ENCODE results near the gene GDNF.
"Not testable (repeated sequence)": the region's sequence is repeated elsewhere in the genome, so short reads cannot be mapped to it uniquely, and the experiment has no call there.

Gene GDNF

DNA sequence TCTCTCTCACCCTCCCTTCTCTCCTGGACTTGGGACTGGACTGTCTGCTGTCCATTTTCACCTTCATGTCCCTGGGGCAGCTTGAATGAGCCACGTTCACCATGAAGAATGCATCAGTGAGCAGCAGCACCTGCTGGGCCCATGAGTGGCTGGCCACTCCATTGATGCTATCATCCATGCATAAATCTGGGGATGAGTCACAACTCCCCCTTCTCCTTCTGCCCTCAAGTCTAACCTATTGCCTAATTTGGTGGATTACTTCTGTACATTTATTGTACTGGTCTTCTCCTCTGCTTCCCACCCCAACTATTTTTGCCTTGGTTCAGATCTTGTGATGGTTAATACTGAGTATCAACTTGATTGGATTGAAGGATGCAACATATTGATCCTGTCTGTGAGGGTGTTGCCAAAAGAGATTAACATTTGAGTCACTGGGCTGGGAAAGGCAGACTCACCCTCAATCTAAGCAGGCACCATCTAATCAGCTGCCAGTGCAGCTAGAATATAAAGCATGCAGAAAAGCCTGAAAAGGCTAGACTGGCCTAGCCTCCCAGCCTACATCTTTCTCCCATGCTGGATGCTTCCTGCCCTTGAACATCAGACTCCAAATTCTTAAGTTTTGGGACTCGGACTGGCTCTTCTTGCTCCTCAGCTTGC, 46.7 kb downstream of the GDNF start:
- no peak overlapping the region for H3K27ac ChIP-seq
- TF ChIP-seq, protein P1, sequence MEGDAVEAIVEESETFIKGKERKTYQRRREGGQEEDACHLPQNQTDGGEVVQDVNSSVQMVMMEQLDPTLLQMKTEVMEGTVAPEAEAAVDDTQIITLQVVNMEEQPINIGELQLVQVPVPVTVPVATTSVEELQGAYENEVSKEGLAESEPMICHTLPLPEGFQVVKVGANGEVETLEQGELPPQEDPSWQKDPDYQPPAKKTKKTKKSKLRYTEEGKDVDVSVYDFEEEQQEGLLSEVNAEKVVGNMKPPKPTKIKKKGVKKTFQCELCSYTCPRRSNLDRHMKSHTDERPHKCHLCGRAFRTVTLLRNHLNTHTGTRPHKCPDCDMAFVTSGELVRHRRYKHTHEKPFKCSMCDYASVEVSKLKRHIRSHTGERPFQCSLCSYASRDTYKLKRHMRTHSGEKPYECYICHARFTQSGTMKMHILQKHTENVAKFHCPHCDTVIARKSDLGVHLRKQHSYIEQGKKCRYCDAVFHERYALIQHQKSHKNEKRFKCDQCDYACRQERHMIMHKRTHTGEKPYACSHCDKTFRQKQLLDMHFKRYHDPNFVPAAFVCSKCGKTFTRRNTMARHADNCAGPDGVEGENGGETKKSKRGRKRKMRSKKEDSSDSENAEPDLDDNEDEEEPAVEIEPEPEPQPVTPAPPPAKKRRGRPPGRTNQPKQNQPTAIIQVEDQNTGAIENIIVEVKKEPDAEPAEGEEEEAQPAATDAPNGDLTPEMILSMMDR (conservative IDR thresholded peaks at IDR 0.05), result no peak

DNA sequence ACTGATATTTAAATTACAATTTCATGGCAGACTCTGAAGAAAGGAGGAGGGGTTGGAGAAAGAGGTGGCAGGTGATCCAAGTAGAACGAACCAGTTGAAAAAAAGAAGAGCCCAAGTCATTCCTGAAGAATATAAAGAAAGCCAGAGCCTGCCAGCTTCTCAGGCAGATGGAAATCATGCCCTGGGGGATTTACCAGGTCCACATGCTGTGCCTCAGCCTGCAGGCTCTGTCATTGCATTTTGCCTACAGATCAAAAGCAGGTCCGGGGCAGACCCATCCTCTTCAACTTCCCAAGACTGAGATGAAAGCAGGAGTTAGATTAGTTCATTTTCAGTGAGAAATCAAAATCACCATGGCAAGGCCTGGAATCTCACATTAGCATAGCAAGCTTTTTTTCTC, 48.5 kb downstream of the GDNF start:
- H3K27ac ChIP-seq, result no peak overlapping the region
- TF ChIP-seq, protein P1 (conservative IDR thresholded peaks at IDR 0.05), result no peak

DNA sequence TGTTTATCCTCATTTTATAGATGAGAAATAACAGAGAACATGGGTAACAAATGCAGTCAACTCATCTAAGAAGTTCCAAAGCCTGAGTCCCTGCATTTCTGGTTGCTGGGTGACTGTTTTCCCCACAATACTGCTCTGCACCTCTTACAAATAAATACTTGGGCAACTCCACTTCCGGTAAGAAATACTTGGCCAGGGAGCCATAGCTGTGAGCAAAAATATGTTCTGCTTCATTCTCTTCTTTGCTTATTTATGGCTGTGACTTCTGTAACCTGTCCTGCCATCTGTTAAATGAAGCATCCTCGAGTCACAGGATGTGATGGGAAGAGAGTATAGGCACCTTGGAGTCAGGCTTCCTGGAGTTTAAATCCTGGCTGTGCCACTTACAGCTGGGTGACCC, 49.9 kb downstream of the GDNF start:
- H3K27ac ChIP-seq, result no peak overlapping the region
- TF ChIP-seq, protein P1 (conservative IDR thresholded peaks at IDR 0.05), result no peak

DNA sequence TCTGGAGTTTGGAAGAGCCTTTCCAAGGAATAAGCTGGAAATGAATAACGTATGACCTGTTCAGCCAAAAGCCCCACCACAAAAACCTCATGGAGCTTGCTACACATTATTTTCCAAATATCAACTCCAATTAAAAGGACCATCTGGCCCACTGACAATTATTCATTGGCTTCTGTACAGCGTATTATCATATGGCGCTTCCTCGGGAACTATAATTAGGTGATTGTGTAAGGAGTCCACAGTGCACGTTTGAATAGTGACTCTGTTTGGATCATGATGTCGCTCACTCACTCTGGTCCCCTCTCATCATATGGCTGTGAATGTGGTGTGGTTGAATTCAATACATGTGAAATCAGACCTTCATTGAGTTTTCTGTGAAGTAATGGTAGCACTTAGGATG, 52.1 kb downstream of the GDNF start:
- TF ChIP-seq, protein P1 (conservative IDR thresholded peaks at IDR 0.05), result no peak
- H3K27ac ChIP-seq, result no peak overlapping the region

DNA sequence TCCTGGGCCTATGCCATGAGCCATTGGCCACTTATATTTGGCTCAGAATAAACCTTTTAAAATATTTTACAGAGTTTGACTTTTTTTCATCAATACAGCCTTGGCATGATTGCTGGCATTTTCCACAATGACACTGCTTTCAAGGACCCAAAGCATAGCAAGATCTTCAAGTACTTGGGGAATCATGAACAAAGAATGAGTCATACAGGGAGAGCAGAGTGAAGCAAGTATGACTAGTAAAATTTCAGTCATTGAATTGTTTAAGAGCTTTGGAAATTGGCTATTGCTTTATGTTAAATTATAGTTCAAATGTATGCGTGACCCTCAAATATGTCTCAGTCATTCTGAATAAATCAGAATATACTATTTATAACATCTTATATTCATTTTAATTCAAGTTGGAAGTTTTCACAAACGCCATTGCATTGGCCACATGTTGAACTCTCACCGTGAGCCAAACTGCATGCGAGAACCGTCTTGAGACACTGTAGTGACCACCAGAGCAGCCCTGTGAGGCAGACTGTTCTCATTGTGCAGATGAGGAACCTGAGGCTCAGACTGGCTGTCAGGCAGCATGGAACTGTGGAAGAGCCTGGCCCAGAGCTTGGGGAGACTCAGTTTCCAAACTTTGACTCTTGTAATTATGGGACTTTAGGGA, 52.9 kb downstream of the GDNF start:
- TF ChIP-seq, protein P1 (conservative IDR thresholded peaks at IDR 0.05), result no peak
- H3K27ac ChIP-seq, result no peak overlapping the region

DNA sequence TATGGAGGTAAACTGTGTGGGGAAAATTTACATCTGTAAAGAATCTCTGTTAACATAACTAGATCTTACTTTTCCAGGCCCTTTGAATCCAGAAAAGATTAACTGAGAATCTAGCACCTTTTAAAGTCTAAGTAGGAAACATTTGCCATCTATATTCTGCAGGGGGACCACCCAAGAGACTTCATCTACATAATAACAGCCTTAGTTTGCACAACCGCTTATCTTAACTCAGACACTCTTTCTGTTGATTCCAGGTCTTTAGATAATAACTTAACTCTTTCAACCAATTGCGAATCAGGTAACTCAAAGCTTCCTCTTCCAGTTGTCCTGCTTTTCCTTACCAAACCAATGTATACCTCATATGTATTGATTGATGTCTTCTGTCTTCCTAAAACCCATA, 53.4 kb downstream of the GDNF start:
- TF ChIP-seq, protein P1 (conservative IDR thresholded peaks at IDR 0.05), result no peak
- no peak overlapping the region for H3K27ac ChIP-seq

DNA sequence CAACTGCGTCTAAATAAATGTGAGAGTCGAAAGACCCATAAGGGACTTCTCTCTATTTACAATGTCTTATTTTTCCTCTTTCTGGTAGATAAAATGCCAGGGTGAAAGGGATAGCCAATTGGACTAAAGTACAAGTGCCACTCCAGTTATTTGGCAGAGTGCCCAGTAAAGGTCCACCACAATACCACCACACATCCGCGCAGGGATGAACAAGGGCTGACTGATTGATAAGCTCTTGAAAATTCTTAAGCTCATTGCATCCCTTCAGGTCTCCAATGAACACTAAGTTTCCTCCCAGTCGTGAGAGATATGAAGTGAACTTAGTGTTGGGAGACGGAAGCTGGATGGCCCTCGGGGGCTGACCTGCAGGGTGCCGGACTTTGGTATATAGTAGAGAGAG, 58.4 kb downstream of the GDNF start:
- not testable (repeated sequence) for H3K27ac ChIP-seq

DNA sequence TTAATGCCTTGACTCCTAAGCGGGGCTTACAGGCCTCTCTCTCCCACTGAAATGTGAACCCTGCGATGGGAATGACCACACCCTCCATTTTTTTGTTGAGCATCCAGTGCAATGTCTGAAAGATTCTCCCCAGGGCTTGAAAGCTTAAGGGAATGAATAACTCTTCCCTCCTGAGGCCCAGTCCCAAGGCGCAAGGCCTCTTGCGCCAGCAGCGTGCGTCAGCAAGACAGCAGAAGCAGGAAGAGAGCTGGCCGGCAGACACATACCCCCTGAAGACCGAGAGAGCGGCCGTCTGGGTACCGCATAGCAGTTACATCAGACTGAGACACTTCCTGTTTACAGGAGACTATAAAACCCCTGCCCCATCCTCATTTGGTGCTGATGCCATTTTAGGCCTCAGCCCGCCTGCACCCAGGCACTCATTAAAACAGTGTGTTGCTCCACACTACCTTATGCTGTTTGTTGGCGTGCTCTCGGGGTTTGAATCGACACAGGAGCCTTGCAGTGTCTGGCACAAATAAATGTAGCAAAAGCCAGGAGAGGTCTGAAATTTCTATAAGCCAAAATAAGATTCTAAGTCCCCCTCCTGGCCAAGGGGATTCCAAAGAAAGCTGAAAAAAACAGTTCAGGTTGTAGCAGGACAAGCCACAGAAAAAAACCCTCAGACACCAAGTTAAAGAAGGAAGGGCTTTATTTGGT, 62.3 kb downstream of the GDNF start:
- H3K27ac ChIP-seq, result no peak overlapping the region
- TF ChIP-seq, protein P1 (conservative IDR thresholded peaks at IDR 0.05), result no peak
